Activated CD4-positive, alpha-beta T cell treated with anti-CD3 and anti-CD28 coated beads for 1 hour (primary cell): Measurements from ENCODE around the gene MIER2.
"Not testable (repeated sequence)": the region's sequence is repeated elsewhere in the genome, so short reads cannot be mapped to it uniquely, and the experiment has no call there.

ENCODE experiments used
- DNase-seq: peaks from one replicate; pipeline ENCODE4 v3.0.0-alpha.2; 2020

The MIER2 gene

DNA sequence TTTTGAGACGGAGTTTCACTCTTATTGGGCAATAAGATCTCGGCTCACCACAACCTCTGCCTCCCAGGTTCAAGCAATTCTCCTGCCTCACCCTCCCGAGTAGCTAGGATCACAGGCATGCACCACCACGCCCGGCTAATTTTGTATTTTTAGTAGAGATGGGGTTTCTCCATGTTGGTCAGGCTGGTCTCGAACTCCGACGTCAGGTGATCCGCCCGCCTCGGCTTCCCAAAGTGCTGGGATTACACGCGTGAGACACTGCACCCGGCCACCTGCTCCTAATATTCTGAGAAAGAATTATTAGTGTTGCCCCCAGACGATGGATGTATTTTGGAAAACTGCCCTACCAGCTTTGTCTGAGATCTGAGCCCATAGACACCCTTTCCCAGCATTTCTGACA lies 10.9 kb upstream of the MIER2 start:
- DNase-seq, result not testable (repeated sequence)

- no peak for DNase-seq
Observed at GRCh38 chr19:355134-355533, 10.5 kb upstream of the MIER2 start.

DNA sequence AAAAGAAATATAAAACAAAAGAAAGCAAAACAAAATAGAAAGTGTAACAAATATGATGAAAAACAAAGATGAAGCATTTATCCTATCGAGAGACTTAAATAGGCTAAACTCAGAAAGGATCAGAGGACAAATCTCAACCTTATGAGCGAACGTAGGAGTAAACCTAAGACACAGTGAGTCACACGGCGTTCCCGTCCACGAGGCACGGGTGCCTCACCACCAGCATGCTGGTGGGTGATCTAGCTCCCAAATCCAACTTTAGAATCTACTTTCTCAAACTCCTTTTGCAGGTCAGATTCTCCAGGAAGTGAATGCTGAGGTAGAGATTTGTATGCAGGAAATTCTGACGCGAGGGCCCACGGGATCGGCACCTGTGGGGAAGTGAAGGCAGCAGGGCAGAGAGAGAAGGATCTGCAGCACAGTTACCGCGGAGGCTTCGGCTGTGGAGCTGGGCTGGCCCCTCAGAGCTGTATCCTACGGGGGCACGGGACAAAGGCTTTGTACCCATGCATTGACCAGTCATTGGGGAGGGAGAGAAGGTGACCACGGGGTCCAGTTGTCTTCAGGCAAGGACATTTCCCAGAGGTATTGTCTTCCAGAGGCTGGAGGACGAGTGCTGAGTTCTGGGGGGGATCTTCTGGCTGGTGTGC lies 7.5 kb upstream of the MIER2 start:
- no peak for DNase-seq

DNA sequence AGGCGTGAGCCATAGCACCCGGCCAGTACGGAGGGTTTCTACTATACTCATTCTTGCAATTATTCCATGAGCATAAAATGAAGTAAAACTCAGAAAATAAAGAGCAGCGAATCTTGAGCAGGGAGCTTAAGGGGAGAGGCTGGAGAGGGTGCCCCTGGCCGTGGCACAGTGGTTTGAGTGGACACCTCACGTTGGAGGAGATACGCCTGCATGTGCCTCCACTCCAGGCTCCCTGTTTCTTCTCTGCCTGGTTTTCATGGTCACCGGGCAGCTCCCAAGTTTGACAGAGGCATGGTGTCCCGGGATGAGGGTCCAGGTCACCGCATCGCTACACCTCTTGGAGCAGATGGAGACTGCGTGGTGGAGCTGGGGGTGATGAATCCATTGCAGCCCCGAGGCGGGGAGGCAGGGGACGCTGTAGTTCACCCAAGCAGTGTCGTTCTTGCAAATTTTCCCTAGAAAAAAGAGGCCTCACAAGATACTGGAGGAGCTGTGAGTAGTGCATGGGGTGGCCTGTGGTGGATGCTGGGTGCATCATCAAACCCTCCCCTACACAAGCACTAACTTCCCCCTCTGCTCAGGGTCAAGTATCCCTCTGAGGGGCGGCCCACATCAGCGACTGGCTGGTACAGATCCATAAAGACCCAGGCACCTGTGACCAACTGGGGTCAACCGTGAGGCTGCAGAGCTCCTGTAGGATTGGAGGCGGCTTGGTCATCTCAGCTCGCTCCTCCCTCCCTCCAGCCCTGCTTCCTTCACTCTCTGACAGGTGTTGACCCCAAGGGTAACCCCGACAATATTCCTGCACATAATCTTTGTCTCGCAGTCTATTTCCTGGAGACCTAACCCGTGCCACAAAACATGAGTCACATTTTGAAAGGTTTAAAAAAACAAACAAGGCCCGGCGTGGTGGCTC lies 3.6 kb upstream of the MIER2 start:
- no peak for DNase-seq

GRCh38 chr19:345320-345879 lies 804 bp upstream of the MIER2 start:
- no peak for DNase-seq

DNA sequence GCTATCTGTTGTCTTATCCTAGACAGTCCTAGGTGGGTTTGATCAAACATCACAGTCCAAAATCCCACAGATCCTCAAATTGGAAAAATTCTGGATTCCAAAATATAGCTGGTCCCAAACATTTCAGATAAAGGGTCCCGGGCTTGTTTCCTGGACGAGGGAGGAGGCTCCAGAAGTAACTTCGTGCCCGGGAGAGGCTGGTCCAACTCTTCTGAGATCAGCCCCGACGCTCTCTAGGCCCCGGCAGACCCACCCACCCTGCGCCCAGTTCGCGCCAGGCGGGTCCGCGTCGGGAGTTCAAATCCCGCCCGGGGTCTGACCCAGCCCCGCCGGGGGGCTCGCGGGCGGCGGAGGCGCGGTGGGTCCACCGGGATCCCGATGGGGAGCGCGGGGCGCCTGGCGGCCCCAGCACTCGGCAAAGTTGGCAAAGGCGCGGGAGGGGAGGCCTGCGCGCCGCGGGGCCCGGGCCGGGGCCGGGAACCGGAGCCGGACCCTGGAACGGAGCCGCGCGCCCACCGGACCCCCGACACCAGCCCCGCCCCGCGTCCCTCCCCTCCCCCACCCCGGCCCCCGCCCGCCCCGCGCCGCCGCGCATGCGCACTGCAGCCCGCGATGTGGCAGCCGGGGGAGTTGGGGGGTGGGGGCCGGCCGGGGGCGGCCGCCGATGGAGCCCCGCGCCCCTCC lies 513 bp downstream of the MIER2 start:
- DNase-seq, result no peak

- DNase-seq, result no peak
Observed at GRCh38 chr19:343451-343931, 1.1 kb downstream of the MIER2 start.

- no peak for DNase-seq
Observed at GRCh38 chr19:342801-343421, 1.7 kb downstream of the MIER2 start.

DNA sequence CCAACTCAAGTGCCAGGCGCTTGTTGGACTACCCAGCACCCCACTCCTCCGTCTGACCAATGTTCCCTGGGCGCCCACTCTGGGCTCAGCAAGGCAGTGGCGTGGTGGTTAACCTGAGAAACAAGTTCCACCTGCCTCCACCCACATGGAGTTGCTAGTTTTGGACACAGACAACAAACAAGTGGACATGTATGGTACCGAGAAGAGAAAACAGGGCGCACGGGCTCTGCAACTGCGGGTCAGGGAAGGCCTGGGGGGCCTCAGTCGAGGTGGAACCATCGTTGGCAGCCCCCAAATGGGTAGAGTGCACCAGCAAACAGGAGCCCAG lies 2.5 kb downstream of the MIER2 start:
- no peak for DNase-seq

- DNase-seq, result no peak
Observed at GRCh38 chr19:341386-342127, 3.0 kb downstream of the MIER2 start.

GRCh38 chr19:340620-341385 lies 3.8 kb downstream of the MIER2 start:
- DNase-seq, result no peak

- no peak for DNase-seq
Observed at GRCh38 chr19:339262-339887, 5.2 kb downstream of the MIER2 start.

GRCh38 chr19:338421-338820 lies 6.2 kb downstream of the MIER2 start:
- DNase-seq, result no peak

GRCh38 chr19:336067-336614 lies 8.5 kb downstream of the MIER2 start:
- DNase-seq, result no peak

DNA sequence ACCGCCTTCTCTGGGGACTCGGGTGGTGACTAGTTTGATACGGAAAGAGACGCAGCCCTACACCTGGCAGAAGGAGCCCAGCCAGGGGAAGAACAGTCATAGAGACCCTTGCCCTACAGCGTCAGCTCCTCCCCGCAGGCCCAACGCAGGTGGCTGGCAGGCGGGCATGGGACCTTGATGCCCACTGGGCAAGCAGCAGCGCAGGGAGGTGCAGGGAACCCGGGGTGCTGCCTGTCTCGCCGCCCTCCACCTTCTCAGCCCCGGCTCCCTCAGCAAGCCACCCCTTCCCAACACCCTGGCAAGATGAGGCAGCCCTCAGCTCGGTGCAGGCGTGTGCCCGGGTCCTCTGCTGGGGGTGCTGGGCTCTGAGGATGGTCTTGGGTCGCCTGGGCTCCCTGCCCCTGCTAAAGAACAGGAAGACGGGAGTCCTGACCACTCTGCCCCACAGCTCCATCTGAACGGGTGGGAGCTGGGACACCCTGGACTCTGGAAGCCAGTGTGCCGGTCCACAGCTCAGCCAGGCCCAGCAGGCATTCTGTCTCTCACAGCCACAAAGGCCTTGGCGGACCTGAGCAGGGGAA lies 9.0 kb downstream of the MIER2 start:
- no peak for DNase-seq

DNA sequence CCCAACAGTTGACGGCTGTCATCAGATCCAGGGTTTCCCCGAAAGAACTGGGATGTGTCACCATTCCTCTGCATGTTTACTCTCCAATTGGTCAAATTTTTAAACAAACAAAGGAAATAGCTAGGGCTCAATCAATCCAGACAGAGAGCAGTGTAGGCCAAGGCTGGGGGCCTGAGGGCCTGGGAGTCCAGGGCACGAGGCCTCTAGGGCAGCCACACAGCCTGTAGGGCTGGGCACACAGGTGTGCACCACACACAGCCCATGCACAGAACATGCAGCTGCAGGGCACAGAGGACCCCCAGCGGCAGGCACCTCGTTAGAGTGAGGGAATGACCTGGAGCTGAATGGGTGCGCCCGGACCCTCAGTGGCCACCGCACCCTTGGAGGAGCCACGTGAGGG lies 9.5 kb downstream of the MIER2 start:
- DNase-seq, result no peak

- no peak for DNase-seq
Observed at GRCh38 chr19:334296-335071, 10.1 kb downstream of the MIER2 start.

DNA sequence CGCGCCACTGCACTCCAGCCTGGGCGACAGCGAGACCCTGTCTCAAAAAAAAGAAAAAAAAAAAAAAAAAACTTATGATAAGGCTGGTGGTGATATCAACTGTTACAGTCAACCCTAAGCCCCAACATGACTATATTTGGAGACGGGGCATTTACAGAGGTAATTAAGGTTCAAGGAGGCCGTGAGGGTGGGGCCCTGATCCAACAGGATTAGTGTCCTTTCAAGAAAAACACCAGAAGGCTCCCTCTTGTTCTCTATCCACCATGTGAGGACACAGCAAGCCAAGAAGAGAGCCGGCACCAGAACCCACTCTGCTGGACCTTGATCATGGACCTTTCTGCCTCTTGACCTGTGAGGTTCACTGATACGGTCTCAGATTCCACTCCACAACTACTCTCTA lies 14.1 kb downstream of the MIER2 start:
- DNase-seq, result no peak

DNA sequence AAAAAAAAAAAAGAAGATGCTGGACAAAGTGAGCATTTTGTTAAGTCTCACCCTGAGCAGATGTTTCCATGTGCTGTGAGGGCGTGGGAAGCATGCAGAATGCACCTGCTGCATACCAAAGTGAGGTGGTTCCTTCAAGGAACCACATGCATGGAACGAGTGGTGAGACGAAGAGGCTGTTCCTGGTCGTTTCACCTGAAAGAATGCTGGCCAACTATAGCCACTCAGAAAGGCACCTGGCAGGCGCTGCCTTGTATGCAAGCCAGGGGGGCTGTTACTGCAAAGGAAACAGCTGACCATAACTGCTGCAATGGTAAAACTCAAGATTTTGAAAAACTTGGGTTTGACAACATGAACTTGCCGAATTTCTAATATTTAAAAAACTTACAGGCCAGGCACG lies 14.7 kb downstream of the MIER2 start:
- no peak for DNase-seq
